Mammary epithelial cell (primary cell): ENCODE data around the gene MED26.

ENCODE experiments used
- EZH2 ChIP-seq: IDR thresholded peaks from 2 replicates; pipeline ENCODE4 v1.6.1; 2012; ENCODE audit warnings: low read length, inconsistent platforms, borderline replicate concordance
- TF ChIP-seq, protein P1 (sequence below), 2 donors: IDR thresholded peaks in 1 of 2; conservative IDR thresholded peaks in 1 of 2; 2 replicates each; pipeline ENCODE4 v1.5.1; 2011 to 2012; ENCODE audit warnings: inconsistent platforms in 2 of 2, low read length in 2 of 2, mild to moderate bottlenecking in 2 of 2, control low read depth in 1 of 2, low read depth in 1 of 2; ENCODE audit not compliant: insufficient read depth in 1 of 2; ENCODE audit errors: extremely low read depth in 1 of 2

- no peak for TF ChIP-seq EZH2
- TF ChIP-seq, protein P1, sequence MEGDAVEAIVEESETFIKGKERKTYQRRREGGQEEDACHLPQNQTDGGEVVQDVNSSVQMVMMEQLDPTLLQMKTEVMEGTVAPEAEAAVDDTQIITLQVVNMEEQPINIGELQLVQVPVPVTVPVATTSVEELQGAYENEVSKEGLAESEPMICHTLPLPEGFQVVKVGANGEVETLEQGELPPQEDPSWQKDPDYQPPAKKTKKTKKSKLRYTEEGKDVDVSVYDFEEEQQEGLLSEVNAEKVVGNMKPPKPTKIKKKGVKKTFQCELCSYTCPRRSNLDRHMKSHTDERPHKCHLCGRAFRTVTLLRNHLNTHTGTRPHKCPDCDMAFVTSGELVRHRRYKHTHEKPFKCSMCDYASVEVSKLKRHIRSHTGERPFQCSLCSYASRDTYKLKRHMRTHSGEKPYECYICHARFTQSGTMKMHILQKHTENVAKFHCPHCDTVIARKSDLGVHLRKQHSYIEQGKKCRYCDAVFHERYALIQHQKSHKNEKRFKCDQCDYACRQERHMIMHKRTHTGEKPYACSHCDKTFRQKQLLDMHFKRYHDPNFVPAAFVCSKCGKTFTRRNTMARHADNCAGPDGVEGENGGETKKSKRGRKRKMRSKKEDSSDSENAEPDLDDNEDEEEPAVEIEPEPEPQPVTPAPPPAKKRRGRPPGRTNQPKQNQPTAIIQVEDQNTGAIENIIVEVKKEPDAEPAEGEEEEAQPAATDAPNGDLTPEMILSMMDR (conservative IDR thresholded peaks at IDR 0.05 in 1 of 2, IDR thresholded peaks at IDR 0.05 in 1 of 2; ENCODE audit: extremely low read depth in 1 of 2, insufficient read depth in 1 of 2, low read depth in 1 of 2, low read length in 2 of 2), result no peak
Observed at GRCh38 chr19:16619457-16619856, 8.5 kb downstream of the MED26 start.
